ENCODE measurements around the gene CDNF. TPM values are rescaled to one million over a fixed set of nuclear protein-coding genes. Genes with fewer than 3 reads are reported as not detected.
A peak's percentile ranks its signal among the peaks of the same experiment; 100 is the strongest.

Gene CDNF
- total RNA-seq, 4 donors from 2014 or later: 2.2 to 2.5 TPM; not detected in 2

DNA sequence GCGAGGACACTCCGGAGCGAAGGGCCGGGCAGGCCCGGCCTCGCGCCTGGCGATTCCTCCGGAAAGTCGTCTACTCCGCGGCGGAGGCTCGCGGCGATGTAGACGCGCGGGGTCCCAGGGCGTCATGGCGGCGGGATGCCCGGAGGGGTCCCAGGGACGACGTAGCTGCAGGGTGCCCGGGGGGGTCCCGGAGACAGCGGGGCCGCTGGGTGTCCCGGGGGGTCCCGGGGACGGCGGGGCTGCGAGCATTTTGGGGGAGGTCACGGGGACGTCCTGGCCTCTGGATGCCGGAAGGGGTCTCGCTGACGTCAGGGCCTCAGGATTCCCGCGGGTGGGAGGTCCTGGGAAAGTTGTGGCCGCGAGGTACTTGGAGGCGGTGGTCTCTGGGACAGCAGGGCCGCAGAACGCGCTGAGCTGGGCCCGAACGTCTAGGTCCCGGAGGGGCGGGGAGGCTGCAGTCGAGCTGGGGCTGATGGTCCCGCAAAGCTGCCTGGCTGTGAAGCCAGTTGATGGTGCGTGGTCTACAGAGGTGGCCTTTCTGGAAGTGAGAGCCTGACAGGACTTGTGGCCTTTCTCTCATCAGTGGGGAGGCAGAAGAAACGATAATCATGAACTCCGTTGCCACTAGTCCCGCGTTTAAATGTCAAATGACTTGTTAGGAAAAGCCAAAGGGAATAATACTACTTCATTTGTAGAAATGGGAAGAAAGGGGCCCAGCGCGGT is 906 bp upstream of the CDNF start:
- whole genome bisulfite sequencing, 2 donors (ENCODE audit: low coverage in 1 of 2): 0% methylated on average over 6 to 57 of the region's 60 CpGs

DNA sequence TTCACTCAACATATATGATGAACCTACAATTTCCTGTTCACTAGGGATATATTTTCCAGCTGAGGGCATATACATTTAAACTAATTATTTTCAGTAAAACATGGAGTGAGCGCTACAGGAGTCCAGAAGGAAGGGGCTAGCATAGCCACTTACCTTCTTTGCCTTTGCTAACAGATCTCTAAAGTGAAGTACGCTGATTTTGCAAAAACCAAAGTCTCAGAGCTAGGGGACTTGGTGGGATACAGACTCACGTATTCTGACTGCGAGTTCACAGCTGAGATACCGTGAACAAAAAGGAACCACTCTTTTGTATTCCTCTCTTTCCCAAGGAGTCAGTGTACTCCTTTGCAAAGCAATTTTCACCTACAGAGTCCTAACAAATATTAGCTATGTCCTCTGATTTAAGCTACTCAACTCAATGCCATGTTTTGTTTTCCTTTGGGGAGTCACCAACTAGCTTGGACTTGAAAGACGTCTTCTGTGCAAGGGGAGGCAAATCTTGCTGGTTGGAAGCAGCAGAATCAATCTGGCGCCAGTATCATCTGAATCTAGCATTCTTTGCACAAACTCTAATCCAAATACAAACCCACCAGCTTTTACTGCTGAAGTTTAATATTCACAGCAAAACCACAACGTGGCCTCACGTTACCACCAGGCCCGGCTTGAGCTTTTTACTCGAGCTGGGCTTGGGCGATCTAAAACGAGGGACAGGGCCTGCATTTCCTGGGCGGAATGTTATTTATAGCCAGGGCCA is 657 bp downstream of the CDNF start:
- in situ Hi-C loops (cut with MboI; ENCODE audit: low pct_ligation_motif_present in 1 of 4, low pct_unique_long_range_greater_than_20kb in 1 of 4, low sequenced_read_pairs in 3 of 4): loop anchor here in 1 of 4 donors (25.0 kb wide), 1 partner anchor 125 kb away; the partner anchor contains the start of genes DCLRE1C and MEIG1
- peak overlapping the region; percentile 95 to 98 (median 96) for H3K27ac ChIP-seq
- intact Hi-C loops (cut with DNase I; ENCODE audit: low total_unique reads): no loop called here

More for the DNA sequence above, 906 bp upstream of the CDNF start:
- TF ChIP-seq CTCF (IDR thresholded peaks at IDR 0.05): no peak
- H3K27me3 ChIP-seq: no peaks in the 10 kb centered on the region
- in situ Hi-C loops (cut with MboI; ENCODE audit: low pct_ligation_motif_present in 1 of 4, low pct_unique_long_range_greater_than_20kb in 1 of 4, low sequenced_read_pairs in 3 of 4) (loop anchor here in 1 of 4 donors (25.0 kb wide), 1 partner anchor 124 kb away; the partner anchor contains the start of genes DCLRE1C and MEIG1), intact Hi-C loops (cut with DNase I; ENCODE audit: low total_unique reads) (no loop called here)
- peak overlapping the region; percentile 95 to 98 (median 96) for H3K27ac ChIP-seq
- H3K36me3 ChIP-seq: peaks cover 0 to 22% (median 8%) of the 10 kb centered on the region in 4 donors
- H3K9me3 ChIP-seq: no peaks in the 10 kb centered on the region
- peak overlapping the region; percentile 81 to 98 (median 93) for H3K4me3 ChIP-seq
- DNase-seq: peak; percentile 41
- peaks cover 0 to 34% (median 21%) of the 10 kb centered on the region in 4 donors for H3K4me1 ChIP-seq

DNA sequence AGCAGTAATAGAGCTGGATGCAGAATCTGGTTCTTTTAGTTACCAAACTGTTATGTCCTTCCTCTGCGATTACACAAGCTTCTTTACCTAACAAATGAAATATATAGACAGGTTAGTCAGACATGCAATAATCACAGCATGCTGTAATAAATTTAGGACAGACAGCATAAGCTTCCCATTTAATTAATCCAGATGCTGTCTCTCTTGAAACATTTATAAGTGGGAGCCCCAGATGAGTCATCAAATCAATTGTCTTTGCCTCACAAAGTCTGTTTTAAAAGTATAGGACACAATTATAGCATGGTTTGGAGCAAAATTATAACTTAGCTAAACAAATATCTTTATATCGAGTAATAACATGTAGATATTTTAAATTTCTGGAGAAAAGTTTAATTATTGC is 1.6 kb downstream of the CDNF start:
- DNase-seq: no peak
- Histone ChIP-seq H3K27ac (peak overlapping the region in 3 of 4 donors; percentile 95 to 98 (median 95)), H3K36me3 (no peaks in the 10 kb centered on the region), H3K4me3 (no peak overlapping the region), H3K27me3 (no peaks in the 10 kb centered on the region), H3K4me1 (peaks cover 0 to 34% (median 21%) of the 10 kb centered on the region in 4 donors), H3K9me3 (no peaks in the 10 kb centered on the region)
- WGBS, 2 donors (ENCODE audit: low coverage in 1 of 2): 96 to 97% methylated on average over 2 of the region's 2 CpGs
- in situ Hi-C loops (cut with MboI; ENCODE audit: low pct_ligation_motif_present in 1 of 4, low pct_unique_long_range_greater_than_20kb in 1 of 4, low sequenced_read_pairs in 3 of 4) (loop anchor here in 1 of 4 donors (25.0 kb wide), 1 partner anchor 126 kb away; the partner anchor contains the start of genes DCLRE1C and MEIG1), intact Hi-C loops (cut with DNase I; ENCODE audit: low total_unique reads) (no loop called here)
- TF ChIP-seq CTCF (IDR thresholded peaks at IDR 0.05) (no peak), EP300 (IDR thresholded peaks at IDR 0.05; ENCODE audit: low read depth) (no peak), POLR2AphosphoS5 (IDR thresholded peaks at IDR 0.05) (no peak), POLR2A (IDR thresholded peaks at IDR 0.05) (no peak)

More for the DNA sequence above, 657 bp downstream of the CDNF start:
- no peaks in the 10 kb centered on the region for H3K9me3 ChIP-seq
- peak overlapping the region; percentile 52 to 98 (median 88) for H3K4me3 ChIP-seq
- no peaks in the 10 kb centered on the region for H3K27me3 ChIP-seq
- 30 to 43% methylated on average over 9 to 14 of the region's 14 CpGs for WGBS, 2 donors (ENCODE audit: low coverage in 1 of 2)
- peaks cover 0 to 9% (median 2%) of the 10 kb centered on the region in 4 donors for H3K36me3 ChIP-seq
- peaks cover 0 to 34% (median 21%) of the 10 kb centered on the region in 4 donors for H3K4me1 ChIP-seq
- DNase-seq: no peak
- TF ChIP-seq POLR2AphosphoS5 (IDR thresholded peaks at IDR 0.05) (no peak), POLR2A (IDR thresholded peaks at IDR 0.05) (no peak), EP300 (IDR thresholded peaks at IDR 0.05; ENCODE audit: low read depth) (no peak), CTCF (IDR thresholded peaks at IDR 0.05) (no peak)

- 70 to 74% methylated on average over 3 of the region's 3 CpGs for WGBS, 2 donors (ENCODE audit: low coverage in 1 of 2)
- Histone ChIP-seq H3K4me1 (peaks cover 0 to 20% (median 10%) of the 10 kb centered on the region in 4 donors), H3K27me3 (no peaks in the 10 kb centered on the region), H3K36me3 (no peaks in the 10 kb centered on the region), H3K9me3 (no peaks in the 10 kb centered on the region), H3K4me3 (no peak overlapping the region), H3K27ac (no peak overlapping the region)
- TF ChIP-seq CTCF (IDR thresholded peaks at IDR 0.05) (no peak), POLR2AphosphoS5 (IDR thresholded peaks at IDR 0.05) (no peak), EP300 (IDR thresholded peaks at IDR 0.05; ENCODE audit: low read depth) (no peak), POLR2A (IDR thresholded peaks at IDR 0.05) (no peak)
- intact Hi-C loops (cut with DNase I; ENCODE audit: low total_unique reads) (no loop called here), in situ Hi-C loops (cut with MboI; ENCODE audit: low pct_ligation_motif_present in 1 of 4, low pct_unique_long_range_greater_than_20kb in 1 of 4, low sequenced_read_pairs in 3 of 4) (loop anchor here in 1 of 4 donors (25.0 kb wide), 1 partner anchor 129 kb away; the partner anchor contains the start of genes DCLRE1C and MEIG1)
- no peak for DNase-seq
These were observed 4.7 kb downstream of the CDNF start for GRCh38 chr10:14833106-14833505.
